ENCODE results near the gene GSDME. TPM values are rescaled to one million over a fixed set of nuclear protein-coding genes. Genes with fewer than 3 reads are reported as not detected.

GSDME gene
- total RNA-seq, 2 donors from 2014 or later, result 0.50 to 1.6 TPM

- no peak for ATAC-seq (replicated peaks)
- Mint-ChIP-seq H3K27me3 (peaks cover 25% of the 10 kb centered on the region), H3K27ac (no peak overlapping the region), H3K4me1 (peaks cover 14% of the 10 kb centered on the region), H3K4me3 (no peak overlapping the region), H3K36me3 (ENCODE audit: low read depth) (no peaks in the 10 kb centered on the region), H3K9me3 (no peaks in the 10 kb centered on the region)
Observed at GRCh38 chr7:24727154-24728120, 29.8 kb downstream of the GSDME start.

GRCh38 chr7:24725554-24726241 is 31.6 kb downstream of the GSDME start:
- H3K36me3 Mint-ChIP-seq (ENCODE audit: low read depth), result no peaks in the 10 kb centered on the region
- peaks cover 14% of the 10 kb centered on the region for H3K4me1 Mint-ChIP-seq
- no peaks in the 10 kb centered on the region for H3K9me3 Mint-ChIP-seq
- H3K27me3 Mint-ChIP-seq, result peaks cover 21% of the 10 kb centered on the region
- H3K27ac Mint-ChIP-seq, result no peak overlapping the region
- no peak for ATAC-seq (replicated peaks)
- no peak overlapping the region for H3K4me3 Mint-ChIP-seq

- Mint-ChIP-seq H3K9me3 (no peaks in the 10 kb centered on the region), H3K36me3 (ENCODE audit: low read depth) (no peaks in the 10 kb centered on the region), H3K4me3 (no peak overlapping the region), H3K27me3 (peaks cover 22% of the 10 kb centered on the region), H3K4me1 (peaks cover 13% of the 10 kb centered on the region), H3K27ac (no peak overlapping the region)
- ATAC-seq (replicated peaks), result no peak
Observed at GRCh38 chr7:24724451-24725190, 32.6 kb downstream of the GSDME start.

- Mint-ChIP-seq H3K36me3 (ENCODE audit: low read depth) (no peaks in the 10 kb centered on the region), H3K27ac (no peak overlapping the region), H3K4me1 (no peaks in the 10 kb centered on the region), H3K9me3 (no peaks in the 10 kb centered on the region), H3K4me3 (no peak overlapping the region), H3K27me3 (peaks cover 16% of the 10 kb centered on the region)
- no peak for ATAC-seq (replicated peaks)
Observed at GRCh38 chr7:24723178-24723530, 34.1 kb downstream of the GSDME start.

GRCh38 chr7:24722386-24723177 is 34.7 kb downstream of the GSDME start:
- no peak overlapping the region for H3K27ac Mint-ChIP-seq
- H3K4me3 Mint-ChIP-seq, result no peak overlapping the region
- no peaks in the 10 kb centered on the region for H3K4me1 Mint-ChIP-seq
- no peaks in the 10 kb centered on the region for H3K9me3 Mint-ChIP-seq
- peaks cover 16% of the 10 kb centered on the region for H3K27me3 Mint-ChIP-seq
- H3K36me3 Mint-ChIP-seq (ENCODE audit: low read depth), result no peaks in the 10 kb centered on the region
- ATAC-seq (replicated peaks), result no peak

- Mint-ChIP-seq H3K4me3 (no peak overlapping the region), H3K27ac (no peak overlapping the region), H3K4me1 (no peaks in the 10 kb centered on the region), H3K36me3 (ENCODE audit: low read depth) (no peaks in the 10 kb centered on the region), H3K27me3 (peaks cover 16% of the 10 kb centered on the region), H3K9me3 (no peaks in the 10 kb centered on the region)
- no peak for ATAC-seq (replicated peaks)
Observed at GRCh38 chr7:24721481-24722001, 35.7 kb downstream of the GSDME start.

- Mint-ChIP-seq H3K27ac (no peak overlapping the region), H3K4me3 (no peak overlapping the region), H3K4me1 (peaks cover 9% of the 10 kb centered on the region), H3K27me3 (peaks cover 13% of the 10 kb centered on the region), H3K9me3 (no peaks in the 10 kb centered on the region), H3K36me3 (ENCODE audit: low read depth) (no peaks in the 10 kb centered on the region)
- no peak for ATAC-seq (replicated peaks)
Observed at GRCh38 chr7:24720283-24720682, 37.0 kb downstream of the GSDME start.

- Mint-ChIP-seq H3K4me3 (no peak overlapping the region), H3K27ac (no peak overlapping the region), H3K4me1 (peaks cover 14% of the 10 kb centered on the region), H3K36me3 (ENCODE audit: low read depth) (no peaks in the 10 kb centered on the region), H3K27me3 (peaks cover 15% of the 10 kb centered on the region), H3K9me3 (no peaks in the 10 kb centered on the region)
- ATAC-seq (replicated peaks), result no peak
Observed at GRCh38 chr7:24718977-24719491, 38.2 kb downstream of the GSDME start.

GRCh38 chr7:24718431-24718831 is 38.8 kb downstream of the GSDME start:
- no peak for ATAC-seq (replicated peaks)
- Mint-ChIP-seq H3K27ac (no peak overlapping the region), H3K4me3 (no peak overlapping the region), H3K4me1 (peaks cover 14% of the 10 kb centered on the region), H3K9me3 (no peaks in the 10 kb centered on the region), H3K36me3 (ENCODE audit: low read depth) (no peaks in the 10 kb centered on the region), H3K27me3 (peaks cover 15% of the 10 kb centered on the region)

GRCh38 chr7:24717694-24718320 is 39.5 kb downstream of the GSDME start:
- no peak overlapping the region for H3K4me3 Mint-ChIP-seq
- peaks cover 14% of the 10 kb centered on the region for H3K4me1 Mint-ChIP-seq
- no peaks in the 10 kb centered on the region for H3K9me3 Mint-ChIP-seq
- H3K27ac Mint-ChIP-seq, result no peak overlapping the region
- ATAC-seq (replicated peaks), result no peak
- peaks cover 15% of the 10 kb centered on the region for H3K27me3 Mint-ChIP-seq
- H3K36me3 Mint-ChIP-seq (ENCODE audit: low read depth), result no peaks in the 10 kb centered on the region

- Mint-ChIP-seq H3K27me3 (peaks cover 15% of the 10 kb centered on the region), H3K4me1 (peaks cover 14% of the 10 kb centered on the region), H3K4me3 (no peak overlapping the region), H3K27ac (no peak overlapping the region), H3K9me3 (no peaks in the 10 kb centered on the region), H3K36me3 (ENCODE audit: low read depth) (no peaks in the 10 kb centered on the region)
- no peak for ATAC-seq (replicated peaks)
Observed at GRCh38 chr7:24717247-24717622, 40.0 kb downstream of the GSDME start.

GRCh38 chr7:24716480-24717246 is 40.6 kb downstream of the GSDME start:
- Mint-ChIP-seq H3K27ac (no peak overlapping the region), H3K4me3 (no peak overlapping the region), H3K36me3 (ENCODE audit: low read depth) (no peaks in the 10 kb centered on the region), H3K9me3 (no peaks in the 10 kb centered on the region), H3K4me1 (peaks cover 14% of the 10 kb centered on the region), H3K27me3 (peaks cover 15% of the 10 kb centered on the region)
- ATAC-seq (replicated peaks), result no peak

Data from activated T-helper 17 cell treated with anti-CD3 and anti-CD28 coated beads, Interleukin-2, amount 50 U/mL, for 72 hours (primary cell).